Brain microvascular endothelial cell (primary cell): ENCODE data around the gene MACROD2.

Experiments used
- DNase-seq: peaks from one replicate; pipeline ENCODE4 v3.0.0-alpha.2; 2020
- H3K27ac ChIP-seq: fragments of 250-450 bp; sonication (Bioruptor Pico); 2 replicates; pipeline ENCODE4 v1.5.1; 2020; ENCODE audit warnings: mild to moderate bottlenecking, moderate library complexity
- H3K27me3 ChIP-seq: fragments of 250-450 bp; sonication (Bioruptor Pico); replicated peaks from 2 replicates; pipeline ENCODE4 v1.5.1; 2020; ENCODE audit warnings: mild to moderate bottlenecking
- H3K36me3 ChIP-seq: fragments of 250-450 bp; sonication (Bioruptor Pico); replicated peaks from 2 replicates; pipeline ENCODE4 v1.5.1; 2020; ENCODE audit warnings: mild to moderate bottlenecking
- H3K4me3 ChIP-seq: 2 replicates; pipeline ENCODE4 v1.5.1; 2011; ENCODE audit warnings: low read depth, mild to moderate bottlenecking, control low read depth, low read length, moderate library complexity
- in situ Hi-C: cut with HindIII; loops from 2 replicates; pipeline ENCODE4 v1.10.0; 2017; ENCODE audit warnings: low sequenced_read_pairs, low pct_ligation_motif_present
- TF ChIP-seq, protein P1 (sequence below): IDR thresholded peaks from 2 replicates; pipeline ENCODE4 v1.5.1; 2011; ENCODE audit warnings: low read depth, mild to moderate bottlenecking, moderate library complexity, low read length, control low read depth, inconsistent platforms; ENCODE audit errors: missing control alignments

Gene MACROD2

GRCh38 chr20:14723614-14724013 is 728.3 kb downstream of the MACROD2 start:
- H3K27me3 ChIP-seq: no peaks in the 10 kb centered on the region
- DNase-seq: no peak
- TF ChIP-seq, protein P1, sequence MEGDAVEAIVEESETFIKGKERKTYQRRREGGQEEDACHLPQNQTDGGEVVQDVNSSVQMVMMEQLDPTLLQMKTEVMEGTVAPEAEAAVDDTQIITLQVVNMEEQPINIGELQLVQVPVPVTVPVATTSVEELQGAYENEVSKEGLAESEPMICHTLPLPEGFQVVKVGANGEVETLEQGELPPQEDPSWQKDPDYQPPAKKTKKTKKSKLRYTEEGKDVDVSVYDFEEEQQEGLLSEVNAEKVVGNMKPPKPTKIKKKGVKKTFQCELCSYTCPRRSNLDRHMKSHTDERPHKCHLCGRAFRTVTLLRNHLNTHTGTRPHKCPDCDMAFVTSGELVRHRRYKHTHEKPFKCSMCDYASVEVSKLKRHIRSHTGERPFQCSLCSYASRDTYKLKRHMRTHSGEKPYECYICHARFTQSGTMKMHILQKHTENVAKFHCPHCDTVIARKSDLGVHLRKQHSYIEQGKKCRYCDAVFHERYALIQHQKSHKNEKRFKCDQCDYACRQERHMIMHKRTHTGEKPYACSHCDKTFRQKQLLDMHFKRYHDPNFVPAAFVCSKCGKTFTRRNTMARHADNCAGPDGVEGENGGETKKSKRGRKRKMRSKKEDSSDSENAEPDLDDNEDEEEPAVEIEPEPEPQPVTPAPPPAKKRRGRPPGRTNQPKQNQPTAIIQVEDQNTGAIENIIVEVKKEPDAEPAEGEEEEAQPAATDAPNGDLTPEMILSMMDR: no peak
- H3K4me3 ChIP-seq: no peak overlapping the region
- no peak overlapping the region for H3K27ac ChIP-seq
- in situ Hi-C loops: no loop called here
- H3K36me3 ChIP-seq: no peaks in the 10 kb centered on the region

DNA sequence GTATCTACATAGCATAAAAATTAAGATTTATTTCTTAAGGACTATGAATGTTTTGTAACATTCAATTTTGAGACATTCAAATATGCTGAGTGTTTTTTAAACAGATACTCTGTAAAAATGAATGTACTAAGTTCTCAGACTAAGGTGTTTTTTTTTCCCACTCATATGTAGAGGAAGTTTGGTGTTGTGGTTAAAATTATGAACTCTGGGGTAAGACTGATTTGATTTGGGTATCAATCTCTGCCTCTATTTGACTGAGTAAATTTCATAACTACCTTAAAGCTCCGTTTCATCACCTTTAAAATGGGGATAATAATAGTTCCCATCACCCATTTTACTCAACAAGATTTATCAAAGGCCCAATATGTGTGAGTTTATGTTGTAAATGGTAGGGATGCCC is 728.7 kb downstream of the MACROD2 start:
- in situ Hi-C loops: no loop called here
- no peaks in the 10 kb centered on the region for H3K36me3 ChIP-seq
- no peak overlapping the region for H3K4me3 ChIP-seq
- TF ChIP-seq, protein P1: no peak
- no peaks in the 10 kb centered on the region for H3K27me3 ChIP-seq
- no peak overlapping the region for H3K27ac ChIP-seq
- DNase-seq: no peak

GRCh38 chr20:14724468-14724867 is 729.2 kb downstream of the MACROD2 start:
- Histone ChIP-seq H3K27me3 (no peaks in the 10 kb centered on the region), H3K27ac (no peak overlapping the region), H3K36me3 (no peaks in the 10 kb centered on the region), H3K4me3 (no peak overlapping the region)
- in situ Hi-C loops: no loop called here
- no peak for DNase-seq
- TF ChIP-seq, protein P1: no peak

- TF ChIP-seq, protein P1: no peak
- H3K27ac ChIP-seq: no peak overlapping the region
- H3K27me3 ChIP-seq: no peaks in the 10 kb centered on the region
- no peaks in the 10 kb centered on the region for H3K36me3 ChIP-seq
- DNase-seq: no peak
- no peak overlapping the region for H3K4me3 ChIP-seq
- in situ Hi-C loops: no loop called here
These were observed 731.3 kb downstream of the MACROD2 start for GRCh38 chr20:14726591-14726990.

GRCh38 chr20:14727485-14728150 is 732.3 kb downstream of the MACROD2 start:
- Histone ChIP-seq H3K36me3 (no peaks in the 10 kb centered on the region), H3K27me3 (no peaks in the 10 kb centered on the region), H3K27ac (no peak overlapping the region), H3K4me3 (no peak overlapping the region)
- no peak for DNase-seq
- in situ Hi-C loops: no loop called here
- TF ChIP-seq, protein P1: no peak

- Histone ChIP-seq H3K4me3 (no peak overlapping the region), H3K27me3 (no peaks in the 10 kb centered on the region), H3K36me3 (no peaks in the 10 kb centered on the region), H3K27ac (no peak overlapping the region)
- in situ Hi-C loops: no loop called here
- DNase-seq: no peak
- TF ChIP-seq, protein P1: no peak
These were observed 734.1 kb downstream of the MACROD2 start for GRCh38 chr20:14729390-14729789.
